IPS-15b (cell line): ENCODE data around the gene AMACR.
"Not testable (repeated sequence)": the region's sequence is repeated elsewhere in the genome, so short reads cannot be mapped to it uniquely, and the experiment has no call there.

ENCODE experiments used
- H3K27me3 ChIP-seq: one replicate; pipeline ENCODE4 v1.6.1; 2013; ENCODE audit warnings: low read length; ENCODE audit not compliant: control insufficient read depth, insufficient read depth
- H3K36me3 ChIP-seq: one replicate; pipeline ENCODE4 v1.6.1; 2013; ENCODE audit warnings: low read length; ENCODE audit not compliant: control insufficient read depth, insufficient read depth
- H3K4me1 ChIP-seq: one replicate; pipeline ENCODE4 v1.6.1; 2013; ENCODE audit warnings: mild to moderate bottlenecking, low read length; ENCODE audit not compliant: control insufficient read depth, insufficient read depth
- H3K4me3 ChIP-seq: one replicate; pipeline ENCODE4 v1.5.1; 2013; ENCODE audit warnings: low read depth, low read length
- H3K9ac ChIP-seq: one replicate; pipeline ENCODE4 v1.6.1; 2013; ENCODE audit warnings: low read depth, mild to moderate bottlenecking, low read length
- H3K9me3 ChIP-seq: one replicate; pipeline ENCODE4 v1.6.1; 2013; ENCODE audit warnings: mild to moderate bottlenecking, low read length; ENCODE audit not compliant: control insufficient read depth, insufficient read depth

The AMACR gene

GRCh38 chr5:33952175-33952574 is 55.7 kb downstream of the AMACR start:
- H3K9me3 ChIP-seq, H3K4me3 ChIP-seq, H3K9ac ChIP-seq, H3K4me1 ChIP-seq, H3K27me3 ChIP-seq, H3K36me3 ChIP-seq: not testable (repeated sequence)

DNA sequence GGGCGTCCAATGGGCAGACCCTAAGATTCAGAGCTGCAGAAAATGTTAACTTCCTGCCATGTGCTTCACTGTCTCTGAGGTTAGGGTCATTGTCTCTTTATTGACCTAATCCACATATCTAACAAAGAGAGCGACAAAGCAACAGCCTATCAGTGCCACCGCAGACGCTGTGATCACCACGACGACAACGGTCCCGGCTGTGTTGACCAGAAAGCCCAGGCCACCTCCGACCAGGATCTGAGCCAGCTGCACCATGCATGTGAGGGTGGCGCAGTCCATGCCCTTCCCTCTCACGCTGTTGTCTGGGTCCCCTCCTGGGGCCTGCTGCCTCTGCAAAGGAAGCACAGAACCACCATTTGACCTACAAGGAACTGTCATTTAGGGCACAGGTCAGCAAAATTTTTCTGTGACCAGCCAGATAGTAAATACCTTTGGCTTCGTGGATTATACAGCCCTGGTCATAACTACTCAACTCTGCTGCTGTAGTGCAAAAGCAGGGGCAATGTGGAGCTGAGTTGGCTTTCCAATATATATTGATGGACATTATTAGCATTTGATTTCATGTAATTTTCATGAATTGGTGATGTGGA is 63.2 kb downstream of the AMACR start:
- H3K4me1 ChIP-seq = no peaks in the 10 kb centered on the region
- no peaks in the 10 kb centered on the region for H3K36me3 ChIP-seq
- H3K9ac ChIP-seq = no peak overlapping the region
- H3K9me3 ChIP-seq = no peaks in the 10 kb centered on the region
- no peaks in the 10 kb centered on the region for H3K27me3 ChIP-seq
- H3K4me3 ChIP-seq = no peak overlapping the region

DNA sequence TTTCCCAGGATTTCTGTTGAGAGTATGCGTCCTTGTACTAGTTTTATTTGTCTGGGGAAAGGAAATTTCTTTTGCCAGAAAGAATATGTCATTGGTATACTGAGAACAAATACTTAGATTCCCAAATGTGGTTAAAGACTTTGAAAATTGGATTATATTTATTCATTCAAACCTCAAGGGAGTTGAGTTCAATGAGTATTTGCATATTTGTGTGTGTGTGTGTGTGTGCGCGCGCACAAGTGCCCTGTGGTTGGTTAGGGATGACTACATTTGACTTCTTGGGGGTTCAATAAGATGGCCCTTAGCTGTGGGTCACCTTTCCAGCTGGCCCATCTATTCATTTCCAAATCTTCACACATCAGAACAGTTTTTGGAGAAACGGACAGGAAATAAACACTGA is 66.8 kb downstream of the AMACR start:
- Histone ChIP-seq H3K4me3 (no peak overlapping the region), H3K4me1 (no peaks in the 10 kb centered on the region), H3K27me3 (peaks cover 17% of the 10 kb centered on the region), H3K36me3 (no peaks in the 10 kb centered on the region), H3K9ac (no peak overlapping the region), H3K9me3 (no peaks in the 10 kb centered on the region)

DNA sequence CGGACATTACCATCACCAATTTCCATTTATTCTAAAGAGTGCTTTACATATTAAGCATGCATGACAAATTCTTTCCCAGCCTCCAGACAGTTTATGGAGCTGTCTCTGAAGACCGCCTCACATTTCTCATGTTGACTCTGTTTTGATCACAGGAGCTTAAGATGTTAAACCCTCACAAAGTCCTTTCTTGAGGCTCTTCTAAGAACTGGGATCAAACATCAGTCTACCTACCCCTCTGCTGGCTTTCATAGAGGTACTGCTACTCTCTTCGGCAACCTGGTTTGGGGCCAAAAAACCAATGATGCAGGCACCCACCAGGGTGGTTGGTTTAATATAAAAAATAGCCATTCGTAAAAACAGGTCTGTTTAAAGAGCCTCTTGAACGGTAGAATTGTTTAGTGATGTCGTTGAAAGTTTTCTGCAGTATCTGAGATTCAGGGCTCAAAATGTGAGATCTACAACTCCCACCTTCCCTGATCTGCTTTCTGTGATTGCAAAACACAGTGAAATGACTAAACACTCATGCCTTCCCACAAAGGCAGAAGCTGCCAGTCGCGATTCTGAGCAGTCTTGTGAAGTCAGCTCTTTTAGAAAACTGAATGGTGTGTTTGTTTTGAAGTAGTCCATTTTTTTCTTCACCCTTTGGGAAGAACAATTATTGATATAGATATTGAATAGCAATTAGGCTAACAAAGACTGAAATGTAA is 68.1 kb downstream of the AMACR start:
- Histone ChIP-seq H3K9me3 (no peaks in the 10 kb centered on the region), H3K36me3 (no peaks in the 10 kb centered on the region), H3K9ac (no peak overlapping the region), H3K4me3 (no peak overlapping the region), H3K4me1 (no peaks in the 10 kb centered on the region), H3K27me3 (peaks cover 24% of the 10 kb centered on the region)

DNA sequence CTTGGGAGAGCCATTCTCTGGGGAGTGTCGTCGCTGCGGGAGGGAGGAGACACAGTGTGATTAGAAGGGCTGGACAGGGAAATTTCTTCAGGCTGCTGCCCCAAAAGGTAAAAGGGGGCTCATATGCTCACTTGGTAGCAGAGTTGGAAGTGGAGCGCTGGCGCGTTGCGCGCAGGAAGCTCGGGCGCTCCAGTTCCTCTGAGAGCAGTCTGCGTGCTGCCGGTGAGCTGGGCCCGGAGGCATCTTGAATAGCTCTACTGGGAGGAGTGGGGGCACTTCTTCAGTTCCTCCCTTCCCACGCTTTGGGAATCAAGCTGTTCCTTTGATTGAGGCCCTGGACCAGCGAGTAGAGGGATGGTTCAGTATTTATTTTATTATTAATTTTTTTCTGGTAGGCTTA is 69.0 kb downstream of the AMACR start:
- no peaks in the 10 kb centered on the region for H3K36me3 ChIP-seq
- H3K9me3 ChIP-seq = no peaks in the 10 kb centered on the region
- no peaks in the 10 kb centered on the region for H3K4me1 ChIP-seq
- no peak overlapping the region for H3K4me3 ChIP-seq
- H3K9ac ChIP-seq = no peak overlapping the region
- H3K27me3 ChIP-seq = peaks cover 24% of the 10 kb centered on the region

- Histone ChIP-seq H3K9ac (no peak overlapping the region), H3K9me3 (no peaks in the 10 kb centered on the region), H3K4me1 (no peaks in the 10 kb centered on the region), H3K27me3 (peaks cover 24% of the 10 kb centered on the region), H3K4me3 (no peak overlapping the region), H3K36me3 (no peaks in the 10 kb centered on the region)
Observed at GRCh38 chr5:33938507-33938796, 69.4 kb downstream of the AMACR start.

GRCh38 chr5:33937707-33938506 is 69.9 kb downstream of the AMACR start:
- Histone ChIP-seq H3K4me3 (no peak overlapping the region), H3K4me1 (no peaks in the 10 kb centered on the region), H3K27me3 (peaks cover 24% of the 10 kb centered on the region)

DNA sequence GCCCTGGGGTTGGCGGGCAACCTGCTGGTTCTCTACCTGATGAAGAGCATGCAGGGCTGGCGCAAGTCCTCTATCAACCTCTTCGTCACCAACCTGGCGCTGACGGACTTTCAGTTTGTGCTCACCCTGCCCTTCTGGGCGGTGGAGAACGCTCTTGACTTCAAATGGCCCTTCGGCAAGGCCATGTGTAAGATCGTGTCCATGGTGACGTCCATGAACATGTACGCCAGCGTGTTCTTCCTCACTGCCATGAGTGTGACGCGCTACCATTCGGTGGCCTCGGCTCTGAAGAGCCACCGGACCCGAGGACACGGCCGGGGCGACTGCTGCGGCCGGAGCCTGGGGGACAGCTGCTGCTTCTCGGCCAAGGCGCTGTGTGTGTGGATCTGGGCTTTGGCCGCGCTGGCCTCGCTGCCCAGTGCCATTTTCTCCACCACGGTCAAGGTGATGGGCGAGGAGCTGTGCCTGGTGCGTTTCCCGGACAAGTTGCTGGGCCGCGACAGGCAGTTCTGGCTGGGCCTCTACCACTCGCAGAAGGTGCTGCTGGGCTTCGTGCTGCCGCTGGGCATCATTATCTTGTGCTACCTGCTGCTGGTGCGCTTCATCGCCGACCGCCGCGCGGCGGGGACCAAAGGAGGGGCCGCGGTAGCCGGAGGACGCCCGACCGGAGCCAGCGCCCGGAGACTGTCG is 70.7 kb downstream of the AMACR start:
- Histone ChIP-seq H3K36me3 (no peaks in the 10 kb centered on the region), H3K27me3 (peaks cover 24% of the 10 kb centered on the region), H3K4me3 (no peak overlapping the region), H3K4me1 (no peaks in the 10 kb centered on the region), H3K9me3 (no peaks in the 10 kb centered on the region), H3K9ac (no peak overlapping the region)

More at GRCh38 chr5:33937707-33938506, 69.9 kb downstream of the AMACR start:
- H3K9me3 ChIP-seq = no peaks in the 10 kb centered on the region
- no peaks in the 10 kb centered on the region for H3K36me3 ChIP-seq
- no peak overlapping the region for H3K9ac ChIP-seq

DNA sequence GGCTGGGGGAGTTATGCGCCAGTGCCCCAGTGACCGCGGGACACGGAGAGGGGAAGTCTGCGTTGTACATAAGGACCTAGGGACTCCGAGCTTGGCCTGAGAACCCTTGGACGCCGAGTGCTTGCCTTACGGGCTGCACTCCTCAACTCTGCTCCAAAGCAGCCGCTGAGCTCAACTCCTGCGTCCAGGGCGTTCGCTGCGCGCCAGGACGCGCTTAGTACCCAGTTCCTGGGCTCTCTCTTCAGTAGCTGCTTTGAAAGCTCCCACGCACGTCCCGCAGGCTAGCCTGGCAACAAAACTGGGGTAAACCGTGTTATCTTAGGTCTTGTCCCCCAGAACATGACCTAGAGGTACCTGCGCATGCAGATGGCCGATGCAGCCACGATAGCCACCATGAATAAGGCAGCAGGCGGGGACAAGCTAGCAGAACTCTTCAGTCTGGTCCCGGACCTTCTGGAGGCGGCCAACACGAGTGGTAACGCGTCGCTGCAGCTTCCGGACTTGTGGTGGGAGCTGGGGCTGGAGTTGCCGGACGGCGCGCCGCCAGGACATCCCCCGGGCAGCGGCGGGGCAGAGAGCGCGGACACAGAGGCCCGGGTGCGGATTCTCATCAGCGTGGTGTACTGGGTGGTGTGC is 71.4 kb downstream of the AMACR start, which contains the start of gene RXFP3:
TSS of gene RXFP3 (plus strand) at position 6 of the 636 bp plus-strand sequence. CDS start at position 361, 355 bp downstream.
- Histone ChIP-seq H3K36me3 (no peaks in the 10 kb centered on the region), H3K27me3 (peaks cover 24% of the 10 kb centered on the region), H3K9me3 (no peaks in the 10 kb centered on the region), H3K4me3 (peak within 1 kb of the TSS; percentile 81), H3K4me1 (peaks cover 4% of the 10 kb centered on the region), H3K9ac (no peak within 1 kb of the TSS)
